SH-SY5Y (cell line): ENCODE data around the gene PAK1.

Experiments used
- GATA2 ChIP-seq: IDR thresholded peaks from 2 replicates; pipeline ENCODE4 v1.6.1; 2011; ENCODE audit warnings: mild to moderate bottlenecking, low read depth, low read length
- GATA3 ChIP-seq: IDR thresholded peaks from 2 replicates; pipeline ENCODE4 v1.6.1; 2011; ENCODE audit warnings: low read depth, mild to moderate bottlenecking, low read length, moderate library complexity

- TF ChIP-seq GATA2 (no peak), GATA3 (no peak)
Observed at GRCh38 chr11:77413850-77414460, 59.9 kb downstream of the PAK1 start.
